Breast epithelium (tissue), 3 donors: Measurements from ENCODE around the gene FAM181A.

Experiments used
- POLR2AphosphoS5 ChIP-seq, 3 donors: sonication (generic); formaldehyde crosslinking; IDR thresholded peaks; one replicate each; pipeline ENCODE4 v1.6.1; 2017; ENCODE audit warnings: antibody characterized with exemption in 3 of 3
- TF ChIP-seq, protein P1 (sequence below), 3 donors: fragments of 450-650 bp; IDR thresholded peaks; one replicate each; pipeline ENCODE4 v1.5.1; 2016 to 2017; ENCODE audit warnings: antibody characterized with exemption in 3 of 3, mild to moderate bottlenecking in 3 of 3, moderate library complexity in 3 of 3

- TF ChIP-seq, protein P1, sequence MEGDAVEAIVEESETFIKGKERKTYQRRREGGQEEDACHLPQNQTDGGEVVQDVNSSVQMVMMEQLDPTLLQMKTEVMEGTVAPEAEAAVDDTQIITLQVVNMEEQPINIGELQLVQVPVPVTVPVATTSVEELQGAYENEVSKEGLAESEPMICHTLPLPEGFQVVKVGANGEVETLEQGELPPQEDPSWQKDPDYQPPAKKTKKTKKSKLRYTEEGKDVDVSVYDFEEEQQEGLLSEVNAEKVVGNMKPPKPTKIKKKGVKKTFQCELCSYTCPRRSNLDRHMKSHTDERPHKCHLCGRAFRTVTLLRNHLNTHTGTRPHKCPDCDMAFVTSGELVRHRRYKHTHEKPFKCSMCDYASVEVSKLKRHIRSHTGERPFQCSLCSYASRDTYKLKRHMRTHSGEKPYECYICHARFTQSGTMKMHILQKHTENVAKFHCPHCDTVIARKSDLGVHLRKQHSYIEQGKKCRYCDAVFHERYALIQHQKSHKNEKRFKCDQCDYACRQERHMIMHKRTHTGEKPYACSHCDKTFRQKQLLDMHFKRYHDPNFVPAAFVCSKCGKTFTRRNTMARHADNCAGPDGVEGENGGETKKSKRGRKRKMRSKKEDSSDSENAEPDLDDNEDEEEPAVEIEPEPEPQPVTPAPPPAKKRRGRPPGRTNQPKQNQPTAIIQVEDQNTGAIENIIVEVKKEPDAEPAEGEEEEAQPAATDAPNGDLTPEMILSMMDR (IDR thresholded peaks at IDR 0.05) = no peak
- no peak for TF ChIP-seq POLR2AphosphoS5 (IDR thresholded peaks at IDR 0.05)
These were observed 1.7 kb upstream of the FAM181A start for GRCh38 chr14:93925374-93925895.
